ENCODE measurements around the gene CD226.

DNA sequence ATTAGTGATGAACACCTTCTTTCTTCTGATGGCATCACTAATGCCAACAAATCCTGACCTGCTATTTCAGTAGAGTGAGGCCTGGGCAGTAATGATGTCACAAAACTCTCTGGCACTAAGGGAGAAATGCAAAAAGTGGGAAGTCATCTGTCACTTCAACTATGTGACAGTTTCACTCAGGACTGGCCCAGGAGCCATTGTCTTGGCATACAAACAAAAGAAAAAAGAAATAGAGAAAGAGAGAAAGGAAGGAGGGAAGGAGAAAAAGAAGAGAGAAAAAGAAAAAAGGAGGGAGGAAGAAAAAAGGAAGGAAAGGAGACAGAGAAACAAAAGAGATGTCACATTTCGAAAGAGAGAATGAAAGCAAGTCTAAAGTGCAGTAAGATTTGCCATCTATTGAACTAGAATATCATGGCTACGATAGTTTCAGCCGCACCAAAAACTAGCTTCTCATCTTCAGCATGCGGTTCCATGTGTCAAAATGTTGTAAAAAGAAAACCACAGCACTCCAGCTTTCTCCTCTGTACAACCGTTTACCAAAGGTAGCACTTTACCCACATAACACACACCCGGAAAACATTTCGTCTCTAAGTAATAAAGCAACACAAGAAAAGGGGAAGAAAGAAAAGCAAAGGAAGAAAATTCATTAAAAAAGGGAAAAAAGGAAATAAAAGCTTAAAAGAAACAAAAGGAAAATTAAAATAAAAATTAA lies 50.1 kb downstream of the CD226 start:
- TF ChIP-seq EP300 (IDR thresholded peaks at IDR 0.05) (no peak), POLR2A (IDR thresholded peaks at IDR 0.05) (no peak)
- TF ChIP-seq, protein P1, sequence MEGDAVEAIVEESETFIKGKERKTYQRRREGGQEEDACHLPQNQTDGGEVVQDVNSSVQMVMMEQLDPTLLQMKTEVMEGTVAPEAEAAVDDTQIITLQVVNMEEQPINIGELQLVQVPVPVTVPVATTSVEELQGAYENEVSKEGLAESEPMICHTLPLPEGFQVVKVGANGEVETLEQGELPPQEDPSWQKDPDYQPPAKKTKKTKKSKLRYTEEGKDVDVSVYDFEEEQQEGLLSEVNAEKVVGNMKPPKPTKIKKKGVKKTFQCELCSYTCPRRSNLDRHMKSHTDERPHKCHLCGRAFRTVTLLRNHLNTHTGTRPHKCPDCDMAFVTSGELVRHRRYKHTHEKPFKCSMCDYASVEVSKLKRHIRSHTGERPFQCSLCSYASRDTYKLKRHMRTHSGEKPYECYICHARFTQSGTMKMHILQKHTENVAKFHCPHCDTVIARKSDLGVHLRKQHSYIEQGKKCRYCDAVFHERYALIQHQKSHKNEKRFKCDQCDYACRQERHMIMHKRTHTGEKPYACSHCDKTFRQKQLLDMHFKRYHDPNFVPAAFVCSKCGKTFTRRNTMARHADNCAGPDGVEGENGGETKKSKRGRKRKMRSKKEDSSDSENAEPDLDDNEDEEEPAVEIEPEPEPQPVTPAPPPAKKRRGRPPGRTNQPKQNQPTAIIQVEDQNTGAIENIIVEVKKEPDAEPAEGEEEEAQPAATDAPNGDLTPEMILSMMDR (IDR thresholded peaks at IDR 0.05) = no peak
